ENCODE data around the gene SLC29A3.

GRCh38 chr10:71283410-71283809 is 35.6 kb upstream of the SLC29A3 start:
- TF ChIP-seq CTCF (conservative IDR thresholded peaks at IDR 0.05) (no peak), EZH2 (IDR thresholded peaks at IDR 0.05; ENCODE audit: low read depth) (no peak)
